ENCODE measurements around the gene SMIM41. TPM values are rescaled to one million over a fixed set of nuclear protein-coding genes. Genes with fewer than 3 reads are reported as not detected.

Gene SMIM41
- total RNA-seq, 1 experiment from 2014 or later = not detected

GRCh38 chr12:52041035-52041434 is 38.5 kb upstream of the SMIM41 start:
- Histone ChIP-seq H3K4me3 (no peak overlapping the region), H3K9me3 (ENCODE audit: insufficient read depth, low read depth) (no peaks in the 10 kb centered on the region), H3K27me3 (ENCODE audit: insufficient read depth, low read depth) (no peaks in the 10 kb centered on the region), H2AFZ (no peak overlapping the region), H3K4me1 (replicated peaks; ENCODE audit: insufficient read depth) (peaks cover 7% of the 10 kb centered on the region), H4K20me1 (ENCODE audit: insufficient read depth) (no peaks in the 10 kb centered on the region), H3K27ac (no peak overlapping the region), H3F3A (ENCODE audit: insufficient read depth, low read depth) (peaks cover 24% of the 10 kb centered on the region; the same call in 1 of the 2 replicates), H3K4me2 (no peak overlapping the region), H3K79me2 (ENCODE audit: low read depth) (no peaks in the 10 kb centered on the region), H3K36me3 (ENCODE audit: low read depth) (no peaks in the 10 kb centered on the region), H3K9me2 (ENCODE audit: insufficient read depth) (no peaks in the 10 kb centered on the region)
- CTCF ChIA-PET = no interaction called here
- TF ChIP-seq EZH2 (IDR thresholded peaks at IDR 0.05; ENCODE audit: low read depth) (no peak), CTCF (conservative IDR thresholded peaks at IDR 0.05) (no peak)
- BruUV-seq (replicated peaks) = no TSS peak
- DNase-seq = no peak
- POLR2A ChIA-PET (ENCODE audit: unreplicated experiment) = no interaction called here
- intact Hi-C loops (cut with micrococcal nuclease; ENCODE audit: unreplicated experiment) = no loop called here

- Histone ChIP-seq H3K9me2 (ENCODE audit: insufficient read depth) (no peaks in the 10 kb centered on the region), H4K20me1 (ENCODE audit: insufficient read depth) (no peaks in the 10 kb centered on the region), H3K27ac (no peak overlapping the region), H3K4me3 (no peak overlapping the region), H3K36me3 (ENCODE audit: low read depth) (no peaks in the 10 kb centered on the region), H3K27me3 (ENCODE audit: insufficient read depth, low read depth) (no peaks in the 10 kb centered on the region), H3K79me2 (ENCODE audit: low read depth) (no peaks in the 10 kb centered on the region), H3F3A (ENCODE audit: insufficient read depth, low read depth) (peaks cover 18% of the 10 kb centered on the region; the same call in 1 of the 2 replicates), H2AFZ (no peak overlapping the region), H3K4me1 (replicated peaks; ENCODE audit: insufficient read depth) (peaks cover 12% of the 10 kb centered on the region), H3K4me2 (no peak overlapping the region), H3K9me3 (ENCODE audit: insufficient read depth, low read depth) (no peaks in the 10 kb centered on the region)
- DNase-seq = no peak
- POLR2A ChIA-PET (ENCODE audit: unreplicated experiment) = no interaction called here
- CTCF ChIA-PET = no interaction called here
- intact Hi-C loops (cut with micrococcal nuclease; ENCODE audit: unreplicated experiment) = no loop called here
- no TSS peak for BruUV-seq (replicated peaks)
- TF ChIP-seq CTCF (conservative IDR thresholded peaks at IDR 0.05) = no peak
- no peak for TF ChIP-seq EZH2 (IDR thresholded peaks at IDR 0.05; ENCODE audit: low read depth)
Observed at GRCh38 chr12:52041695-52042123, 37.8 kb upstream of the SMIM41 start.

DNA sequence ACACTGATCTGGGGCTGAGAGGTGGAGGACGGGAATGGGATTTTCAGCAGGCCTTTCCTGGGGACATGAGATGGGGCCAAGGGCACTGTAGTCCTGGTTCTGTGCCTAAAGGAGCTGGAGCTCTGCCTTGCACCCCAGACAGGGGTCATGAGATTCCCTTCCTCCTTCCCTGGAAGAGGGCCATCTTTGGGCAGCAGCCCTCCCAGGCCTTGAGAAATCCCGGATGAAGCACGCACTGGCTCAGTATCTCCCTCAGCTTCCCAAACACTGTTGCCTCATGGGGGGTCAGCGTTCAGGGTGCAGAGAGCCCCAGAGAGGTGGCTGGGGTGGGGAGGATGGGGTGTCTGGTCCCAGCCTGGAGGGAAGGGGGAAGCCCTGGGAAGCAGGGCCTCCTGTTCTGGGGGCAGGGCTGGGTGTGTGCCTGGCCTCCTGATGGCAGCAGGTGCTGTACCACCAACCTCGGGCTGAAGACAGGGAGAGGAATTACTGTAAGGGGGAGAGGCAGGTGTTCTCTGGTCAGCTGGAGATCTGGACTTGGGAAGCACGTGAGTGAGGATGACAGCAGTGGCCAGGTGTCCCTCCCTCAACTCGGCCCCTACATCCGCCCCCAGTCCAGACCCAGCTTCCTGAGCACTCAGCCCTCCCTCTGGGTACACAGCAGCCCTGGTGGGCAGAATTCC is 36.7 kb upstream of the SMIM41 start:
- peak in 1 of 2 experiments; percentile 31 for DNase-seq
- H3K4me3 ChIP-seq = no peak overlapping the region
- H3K4me1 ChIP-seq (replicated peaks; ENCODE audit: insufficient read depth) = peaks cover 12% of the 10 kb centered on the region
- no peaks in the 10 kb centered on the region for H3K9me3 ChIP-seq (ENCODE audit: insufficient read depth, low read depth)
- TF ChIP-seq EZH2 (IDR thresholded peaks at IDR 0.05; ENCODE audit: low read depth) (no peak), CTCF (conservative IDR thresholded peaks at IDR 0.05) (no peak)
- no peak overlapping the region for H3K27ac ChIP-seq
- H3K79me2 ChIP-seq (ENCODE audit: low read depth) = no peaks in the 10 kb centered on the region
- H2AFZ ChIP-seq = no peak overlapping the region
- intact Hi-C loops (cut with micrococcal nuclease; ENCODE audit: unreplicated experiment) = no loop called here
- H4K20me1 ChIP-seq (ENCODE audit: insufficient read depth) = no peaks in the 10 kb centered on the region
- H3F3A ChIP-seq (ENCODE audit: insufficient read depth, low read depth) = peaks cover 17% of the 10 kb centered on the region; the same call in 1 of the 2 replicates
- ChIA-PET CTCF (no interaction called here), POLR2A (ENCODE audit: unreplicated experiment) (no interaction called here)
- no TSS peak for BruUV-seq (replicated peaks)
- H3K36me3 ChIP-seq (ENCODE audit: low read depth) = no peaks in the 10 kb centered on the region
- no peak overlapping the region for H3K4me2 ChIP-seq
- H3K27me3 ChIP-seq (ENCODE audit: insufficient read depth, low read depth) = no peaks in the 10 kb centered on the region
- no peaks in the 10 kb centered on the region for H3K9me2 ChIP-seq (ENCODE audit: insufficient read depth)
